Left kidney (tissue), 2 donors: ENCODE measurements around the gene SYNPO2. TPM values are rescaled to one million over a fixed set of nuclear protein-coding genes. Genes with fewer than 3 reads are reported as not detected.
"Not testable (repeated sequence)": the region's sequence is repeated elsewhere in the genome, so short reads cannot be mapped to it uniquely, and the experiment has no call there.

Experiments
- DNase-seq: peaks from one replicate; pipeline ENCODE4 v3.0.0-alpha.2; 2013
- polyA plus RNA-seq: library from polyadenylated mRNA; unstranded; fragments of 120-200 nt; gene quantifications from one replicate; pipeline ENCODE4 v1.2.1, GENCODE V29; 2013; ENCODE audit not compliant: insufficient read length

Gene SYNPO2
- polyA plus RNA-seq, 1 donor: 14.3 TPM

DNA sequence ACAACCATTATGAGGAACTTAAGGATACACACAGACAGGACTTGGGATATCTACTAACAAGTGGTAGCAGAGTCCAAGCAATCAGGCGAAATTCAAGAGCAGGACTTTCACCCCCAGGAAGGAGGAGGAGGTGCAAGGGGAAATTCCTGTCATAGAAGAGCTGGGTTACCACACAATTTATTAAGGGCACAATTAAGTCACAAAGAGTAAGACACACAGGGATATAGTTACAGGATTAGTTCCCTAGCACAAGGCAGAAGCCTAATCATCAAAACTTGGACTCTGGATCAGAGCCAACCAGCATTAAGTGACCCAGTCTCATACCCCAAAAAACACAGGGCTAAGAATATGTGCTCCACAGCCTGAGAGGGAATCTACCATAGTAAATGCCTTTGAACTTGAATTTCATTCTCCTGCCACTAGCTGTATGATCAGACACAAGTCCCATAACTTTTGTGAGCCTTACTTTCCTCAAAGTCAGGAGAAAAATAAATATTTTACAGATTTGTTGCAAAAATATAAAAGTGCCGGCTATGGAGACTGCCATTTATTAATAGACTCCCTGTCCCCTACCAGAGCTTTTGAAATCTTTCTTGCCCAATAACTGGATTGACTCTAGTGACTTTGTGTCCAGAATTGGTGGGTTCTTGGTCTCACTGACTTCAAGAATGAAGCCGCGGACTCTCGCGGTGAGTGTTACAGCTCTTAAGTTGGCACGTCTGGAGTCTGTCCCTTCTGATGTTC is 87.0 kb downstream of the SYNPO2 start:
- no peak for DNase-seq

DNA sequence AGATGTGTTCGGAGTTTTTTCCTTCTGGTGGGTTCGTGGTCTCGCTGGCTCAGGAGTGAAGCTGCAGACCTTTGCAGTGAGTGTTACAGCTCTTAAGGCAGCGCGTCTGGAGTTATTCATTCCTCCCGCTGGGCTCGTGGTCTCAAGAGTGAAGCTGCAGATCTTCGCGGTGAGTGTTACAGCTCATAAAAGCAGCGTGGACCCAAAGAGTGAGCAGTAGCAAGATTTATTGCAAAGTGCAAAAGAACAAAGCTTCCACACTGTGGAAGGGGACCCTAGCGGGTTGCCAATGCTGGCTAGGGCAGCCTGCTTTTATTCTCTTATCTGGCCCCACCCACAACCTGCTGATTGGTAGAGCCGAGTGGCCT is 87.5 kb downstream of the SYNPO2 start:
- not testable (repeated sequence) for DNase-seq

DNA sequence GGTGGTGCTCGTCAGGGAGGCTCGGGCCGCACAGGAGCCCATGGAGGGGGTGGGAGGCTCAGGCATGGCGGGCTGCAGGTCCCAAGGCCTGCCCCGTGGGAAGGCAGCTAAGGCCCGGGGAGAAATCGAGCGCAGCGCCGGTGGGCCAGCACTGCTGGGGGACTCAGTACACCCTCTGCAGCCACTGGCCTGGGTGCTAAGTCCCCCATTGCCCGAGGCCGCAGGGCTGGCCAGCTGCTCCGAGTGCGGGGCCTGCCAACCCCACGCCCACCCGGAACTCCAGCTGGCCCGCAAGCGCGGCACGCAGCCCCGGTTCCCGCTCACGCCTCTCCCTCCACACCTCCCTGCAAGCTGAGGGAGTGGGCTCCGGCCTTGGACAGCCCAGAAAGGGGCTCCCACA is 88.4 kb downstream of the SYNPO2 start:
- not testable (repeated sequence) for DNase-seq

DNA sequence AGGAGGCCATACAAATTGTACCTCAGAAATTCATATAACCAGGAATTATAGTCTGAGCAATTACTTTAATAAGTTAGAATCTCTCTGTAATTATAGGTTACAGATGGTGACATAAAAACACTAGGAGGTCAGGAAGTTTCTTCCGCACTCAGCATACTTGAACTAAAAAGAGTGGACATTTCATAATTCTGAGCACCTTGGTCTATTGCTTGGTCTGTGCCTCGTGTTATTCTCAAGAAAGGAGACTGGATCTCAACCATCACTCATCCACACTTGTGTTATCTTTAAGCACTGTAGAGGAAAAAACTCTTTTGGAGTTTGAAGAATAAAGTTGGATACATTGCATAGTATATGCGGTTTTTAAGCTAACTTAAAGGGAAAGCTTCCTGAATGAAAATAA is 91.1 kb downstream of the SYNPO2 start:
- no peak for DNase-seq

DNA sequence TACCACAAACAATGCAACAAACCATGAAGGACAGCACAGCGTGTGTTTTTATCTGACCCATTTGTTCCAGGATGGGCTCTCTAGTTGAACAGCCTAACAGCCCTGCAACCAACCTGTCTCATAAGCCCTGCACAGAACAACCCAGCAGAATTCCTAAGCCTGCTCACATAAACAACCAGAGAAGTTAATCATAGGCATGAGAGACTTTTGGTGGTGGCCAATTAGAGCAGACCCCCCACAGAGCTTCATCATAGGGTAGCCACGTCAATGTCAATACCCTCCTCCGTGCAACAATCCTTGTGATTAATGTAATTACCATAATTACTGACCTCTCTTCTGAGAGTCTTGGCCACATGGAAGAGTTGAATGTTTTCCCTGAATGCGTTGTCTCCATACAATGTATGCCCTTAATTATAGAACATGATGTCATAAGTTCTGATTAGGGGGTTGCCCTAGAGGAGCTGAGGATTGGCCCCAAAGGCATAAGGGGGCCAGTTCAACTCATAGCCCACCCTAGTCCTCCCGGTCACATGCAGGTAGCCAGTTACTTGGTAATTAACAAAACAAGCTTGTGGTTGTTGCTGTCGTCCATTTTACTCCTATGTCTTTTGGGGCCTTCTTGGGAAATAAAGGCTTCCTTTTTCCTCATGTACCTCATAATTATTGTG is 92.7 kb downstream of the SYNPO2 start:
- no peak for DNase-seq

DNA sequence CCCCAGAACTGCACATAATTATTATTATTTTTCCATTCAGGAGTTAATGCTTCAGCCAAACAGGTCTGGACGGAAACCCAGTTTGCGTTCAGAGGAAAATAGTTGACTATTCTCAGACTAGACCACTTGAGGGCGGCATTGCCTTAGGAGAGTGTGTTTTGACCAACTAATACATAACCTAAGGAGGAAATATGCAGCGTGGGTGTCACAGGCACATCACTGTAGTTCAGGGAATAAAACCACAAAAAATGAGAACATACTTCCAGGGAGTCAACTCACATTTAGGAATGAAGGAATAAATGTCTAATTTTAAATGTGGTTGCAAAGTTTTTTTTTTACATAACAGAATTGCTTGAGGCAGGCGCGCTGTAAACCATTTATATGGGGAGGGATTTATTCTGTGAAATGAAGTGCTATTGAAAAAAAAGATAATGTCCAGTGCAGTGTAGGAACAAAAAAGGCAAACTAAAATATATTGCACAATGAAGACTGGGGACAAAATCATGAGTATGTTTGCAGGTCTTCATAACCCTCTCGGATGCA is 93.3 kb downstream of the SYNPO2 start:
- peak; percentile 63 for DNase-seq

DNA sequence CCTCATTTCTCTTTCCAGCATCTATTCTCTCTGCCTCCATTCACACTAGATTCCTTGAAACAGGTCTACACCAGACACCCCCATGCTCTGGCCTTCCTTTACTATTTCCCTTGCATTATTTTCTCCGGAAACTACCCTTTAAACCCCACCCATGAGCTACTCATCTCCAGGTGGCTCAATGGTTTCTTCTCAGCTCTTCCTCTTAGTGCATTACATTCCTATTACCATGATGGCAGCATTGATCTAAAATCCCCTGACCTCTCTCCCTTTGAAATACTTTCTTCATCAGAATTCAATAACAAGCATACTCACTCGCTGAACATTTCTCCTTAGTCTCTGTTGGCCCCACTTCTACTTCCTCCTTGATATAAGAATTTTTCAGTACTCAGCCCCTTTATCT is 94.6 kb downstream of the SYNPO2 start:
- DNase-seq: no peak

DNA sequence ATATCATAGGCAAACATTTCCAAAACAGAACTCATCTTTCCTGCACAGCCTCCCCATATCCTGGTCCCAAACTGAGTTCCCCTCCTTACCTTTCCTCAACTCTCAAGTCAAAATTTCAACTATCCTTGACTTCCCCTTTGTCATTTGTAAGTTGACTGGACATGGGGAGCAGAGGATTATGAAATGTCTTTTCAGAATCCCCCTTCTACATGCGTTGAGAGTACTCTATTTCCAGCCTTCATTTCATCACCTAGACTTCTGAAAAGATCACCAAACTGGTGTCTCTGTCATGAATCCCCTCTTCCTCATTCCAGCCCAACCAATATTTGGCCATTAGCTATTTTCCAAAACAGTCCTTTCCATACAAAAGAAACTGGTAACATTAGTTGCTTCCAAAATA is 95.2 kb downstream of the SYNPO2 start:
- no peak for DNase-seq

DNA sequence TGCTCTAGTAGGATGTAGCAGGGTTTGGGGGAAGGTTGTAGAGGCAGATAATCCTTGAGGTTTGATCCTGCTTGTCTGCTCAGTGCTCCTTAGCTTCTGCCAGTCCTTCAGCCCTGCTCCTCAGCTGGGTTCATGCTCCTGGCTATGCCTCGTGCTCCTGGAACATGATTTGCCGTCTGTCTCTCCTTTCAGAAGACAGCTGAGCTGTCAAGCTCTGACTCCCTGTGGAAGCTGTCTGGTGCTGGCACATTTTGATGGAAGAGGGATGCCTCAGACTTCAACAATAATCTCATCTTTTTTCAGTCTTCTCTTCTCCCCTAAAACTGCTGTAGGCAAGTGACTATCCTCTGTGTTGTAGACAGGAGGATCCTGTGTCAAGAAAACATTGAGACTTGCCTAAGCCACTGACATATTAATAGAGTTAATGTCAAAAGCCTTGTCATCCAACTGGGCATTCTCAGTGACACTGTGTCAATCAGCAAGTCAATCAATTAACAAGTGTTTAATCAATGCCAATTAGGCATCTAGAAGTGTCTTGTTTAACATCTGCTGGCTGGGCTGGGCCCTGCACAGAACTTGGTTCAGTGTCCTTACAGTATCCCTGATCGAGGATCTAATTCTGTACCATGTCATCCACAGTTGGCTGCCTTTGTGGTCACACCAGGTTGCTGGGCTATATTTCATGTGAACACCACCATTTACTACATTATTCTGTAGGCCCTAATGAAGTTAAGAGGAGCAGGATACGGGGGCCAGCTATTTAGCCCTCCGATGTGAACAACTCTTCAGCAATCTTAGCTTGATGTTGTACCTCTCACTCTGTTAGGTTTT is 96.7 kb downstream of the SYNPO2 start:
- no peak for DNase-seq

DNA sequence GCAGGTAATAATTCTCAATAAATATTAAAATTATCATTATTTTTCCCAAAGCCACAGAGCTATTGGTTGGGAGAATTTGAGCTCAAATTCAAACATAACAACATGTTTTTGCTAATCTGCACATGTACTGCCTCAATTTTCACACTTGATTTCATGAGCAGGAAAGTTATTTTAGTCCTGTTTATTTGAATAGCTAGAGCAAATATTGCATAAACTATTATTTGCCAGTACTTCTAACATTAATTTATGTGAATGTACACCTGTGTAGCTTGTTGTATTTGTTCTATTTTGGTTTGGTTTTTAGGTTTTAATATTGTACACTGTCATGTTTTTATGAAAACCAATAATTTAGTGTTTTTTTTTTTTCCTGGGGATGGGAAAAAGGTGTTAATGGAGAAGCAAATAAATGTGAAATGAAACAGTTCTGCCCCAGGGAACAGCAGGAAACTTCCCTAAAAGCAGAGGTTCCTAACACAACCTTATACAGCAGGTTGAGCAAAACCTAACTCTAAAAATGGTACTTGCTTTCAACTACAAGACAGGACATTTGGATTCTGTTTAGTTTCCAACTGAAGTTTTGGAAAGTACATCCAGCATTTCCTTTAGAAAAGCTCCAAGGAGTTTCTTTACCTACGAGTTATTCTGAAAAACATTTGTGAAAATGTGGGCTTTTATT is 99.4 kb downstream of the SYNPO2 start:
- no peak for DNase-seq

DNA sequence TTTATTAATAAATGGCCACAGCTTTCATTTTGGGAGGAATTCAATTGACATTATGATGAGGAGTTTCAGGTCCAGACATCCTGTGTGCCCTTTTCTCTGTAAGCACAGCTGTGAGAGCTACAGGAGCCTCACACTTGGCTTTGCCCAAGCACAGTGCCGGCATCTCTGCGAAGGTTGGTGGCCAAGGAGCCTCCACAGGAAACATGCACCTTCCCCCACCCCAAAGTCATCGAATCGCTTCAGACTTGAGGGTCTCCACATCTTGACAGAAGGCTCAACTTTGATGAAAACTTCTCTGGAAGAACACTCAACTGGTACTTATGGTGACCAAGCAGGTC is 100.0 kb downstream of the SYNPO2 start:
- no peak for DNase-seq

DNA sequence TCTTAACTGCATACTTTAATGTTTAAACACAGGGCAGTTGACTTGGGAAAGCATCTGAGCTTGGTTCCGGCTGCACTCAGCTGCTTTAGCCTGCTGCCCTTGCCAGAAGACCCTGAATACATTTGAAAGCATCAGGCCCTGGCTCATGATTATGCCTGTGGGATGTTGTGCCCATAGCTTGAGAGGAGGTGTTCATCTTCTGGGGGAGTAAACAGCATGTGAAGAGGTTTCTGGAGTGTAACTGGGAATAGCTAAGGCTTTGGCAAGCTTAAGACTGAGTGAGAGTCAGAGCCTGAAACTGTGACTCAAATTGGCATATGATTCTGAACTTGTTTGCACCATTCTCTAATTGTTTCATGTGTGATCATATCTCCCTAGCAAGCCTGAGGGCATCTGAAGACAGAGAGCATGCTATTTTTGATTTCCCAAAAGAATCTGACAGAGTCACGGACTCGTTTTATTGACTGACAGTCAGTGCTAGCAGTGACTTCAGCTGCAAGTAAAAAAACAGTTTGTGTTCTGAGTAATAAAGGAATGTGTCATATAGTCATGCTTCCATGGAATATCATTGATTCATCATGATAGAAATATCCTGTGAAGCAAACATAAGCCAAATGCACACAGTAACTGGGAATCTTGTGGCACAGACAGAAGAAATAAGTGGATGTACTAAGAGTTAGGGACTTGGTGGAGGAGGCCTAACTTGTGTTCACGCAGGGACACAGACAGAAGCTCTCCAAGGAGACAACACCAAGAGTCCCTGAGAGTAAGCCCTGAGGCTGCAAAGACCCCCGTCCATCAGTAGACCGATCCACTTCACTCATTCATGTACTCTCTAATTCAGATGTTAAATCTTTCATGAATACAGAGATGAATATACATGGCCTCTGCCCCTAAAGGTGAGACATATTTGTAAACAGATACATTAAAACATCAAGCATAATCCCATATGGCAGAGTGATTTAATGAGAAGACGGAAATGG is 100.7 kb downstream of the SYNPO2 start:
- DNase-seq: no peak

DNA sequence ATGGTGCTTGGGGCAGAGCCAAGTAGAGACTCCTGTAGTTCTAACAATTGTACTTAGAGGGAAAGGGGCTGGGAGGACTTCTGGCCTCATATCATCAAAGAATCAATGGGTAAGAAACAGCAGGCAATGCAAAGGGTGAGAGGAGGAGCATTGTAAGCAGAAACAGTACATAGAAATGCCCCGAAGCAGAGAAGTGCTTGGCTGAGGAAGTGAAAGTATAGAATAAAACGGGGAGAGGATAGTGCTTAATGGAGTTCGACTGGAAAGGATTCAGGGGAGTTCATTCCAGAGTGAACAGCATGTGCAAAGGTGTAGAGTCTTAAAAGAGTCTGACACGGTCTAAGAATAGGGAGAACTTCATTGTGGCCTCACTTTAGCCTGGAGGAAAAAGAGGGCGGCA is 103.0 kb downstream of the SYNPO2 start:
- DNase-seq: no peak

DNA sequence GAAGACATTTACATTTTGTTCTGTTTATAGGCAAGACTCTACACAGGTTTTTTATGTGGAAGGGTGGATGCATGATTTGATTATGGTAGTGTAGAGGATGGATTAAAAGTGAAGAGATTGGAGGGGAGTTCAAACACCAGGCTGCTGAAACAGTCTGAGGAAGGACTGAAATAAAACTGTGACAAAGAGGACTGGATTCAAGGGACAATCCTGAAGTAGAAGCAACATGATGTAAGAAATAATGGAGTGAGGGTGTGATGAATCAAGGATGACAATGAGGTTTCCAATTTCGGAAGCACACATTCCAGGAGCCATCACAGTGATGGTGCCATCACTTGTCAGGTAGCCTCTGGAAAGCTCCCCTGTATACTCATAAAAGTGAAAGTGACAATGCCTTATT is 103.5 kb downstream of the SYNPO2 start:
- no peak for DNase-seq

DNA sequence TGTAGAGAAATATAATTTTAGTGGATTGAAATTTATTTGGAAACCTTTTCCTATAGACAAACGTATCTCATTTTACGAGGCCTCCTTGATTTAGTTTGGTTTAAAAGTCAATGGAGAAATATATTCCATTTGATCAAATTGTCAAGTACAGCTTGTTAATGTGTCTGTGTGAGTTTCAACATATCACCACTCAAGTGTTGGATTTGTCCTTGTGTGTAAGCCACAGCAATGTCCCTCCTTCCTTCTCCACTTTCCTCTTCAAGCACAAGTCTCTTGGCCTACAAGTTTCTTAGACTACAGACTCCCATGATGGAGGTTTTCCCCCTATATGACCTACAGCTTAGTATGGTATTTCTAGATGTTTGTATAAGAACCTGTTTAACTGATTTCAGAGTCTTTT is 104.7 kb downstream of the SYNPO2 start:
- no peak for DNase-seq

DNA sequence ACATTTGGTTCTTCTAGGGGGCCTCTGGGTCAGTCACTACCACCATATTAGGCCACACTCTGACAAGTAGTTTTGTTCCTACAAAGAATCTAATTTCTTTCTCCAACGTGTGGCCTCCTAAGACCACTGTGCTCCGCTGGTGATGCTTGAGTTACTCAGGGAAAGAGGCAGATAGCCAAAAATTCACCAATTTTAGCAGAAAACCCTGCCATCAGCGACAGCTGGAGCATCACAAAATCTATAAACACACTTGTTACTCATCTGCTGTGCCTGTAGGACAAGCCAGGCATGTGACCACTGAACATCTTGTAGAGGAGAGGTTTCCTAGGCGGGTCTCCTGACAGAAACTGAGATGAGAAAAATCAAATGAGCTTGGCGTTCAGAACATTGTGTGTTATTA is 105.4 kb downstream of the SYNPO2 start:
- DNase-seq: no peak

DNA sequence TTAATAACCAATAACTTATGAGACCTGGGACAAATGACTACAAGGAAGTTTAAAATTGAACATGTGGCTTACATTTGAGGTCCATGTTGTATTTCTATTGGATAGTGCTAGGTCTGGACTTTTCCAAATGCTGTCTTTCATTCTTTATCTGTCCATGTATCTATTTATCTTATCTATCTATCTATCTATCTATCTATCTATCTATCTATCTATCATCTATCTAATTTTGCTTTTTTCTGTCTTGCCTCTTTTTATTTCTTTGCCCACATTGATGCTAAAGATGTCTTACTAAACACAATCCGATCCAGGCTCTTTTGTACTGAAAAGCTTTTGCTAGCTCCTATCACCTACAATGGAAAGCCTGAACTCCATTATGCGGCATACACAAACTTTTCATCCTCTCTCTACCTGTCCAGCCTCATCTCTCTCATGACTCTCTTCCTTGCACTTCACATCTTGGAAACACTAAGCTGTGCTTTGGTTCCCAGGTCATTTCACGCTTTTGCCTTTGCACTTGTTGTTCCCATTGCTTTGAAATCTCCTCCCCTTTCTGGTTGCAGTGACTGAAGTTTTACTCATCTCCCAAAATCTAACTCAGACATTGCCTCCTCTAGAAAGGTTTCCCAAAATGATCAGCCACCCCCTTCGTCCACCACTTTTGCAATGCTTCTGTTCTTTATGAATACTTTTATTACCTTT is 107.2 kb downstream of the SYNPO2 start:
- DNase-seq: no peak

DNA sequence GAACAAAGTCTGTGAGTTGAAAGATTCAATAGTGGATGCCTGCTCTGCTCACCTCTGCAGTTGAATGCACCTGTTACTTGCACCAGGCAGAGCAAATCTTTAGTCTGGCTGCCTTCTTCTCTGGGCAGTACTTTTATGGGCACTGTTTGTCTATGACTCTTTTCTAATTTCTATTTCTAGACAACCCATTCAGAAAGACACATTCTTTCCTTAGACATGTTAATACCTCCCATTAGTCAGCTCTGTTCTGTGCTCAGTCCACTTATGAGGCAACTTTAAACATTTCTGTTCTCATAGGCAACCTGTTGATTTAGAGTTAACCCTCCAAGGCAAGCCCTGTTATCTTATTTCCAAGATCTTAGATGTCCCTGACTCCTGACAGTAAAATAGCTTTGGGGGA is 108.9 kb downstream of the SYNPO2 start:
- DNase-seq: no peak

DNA sequence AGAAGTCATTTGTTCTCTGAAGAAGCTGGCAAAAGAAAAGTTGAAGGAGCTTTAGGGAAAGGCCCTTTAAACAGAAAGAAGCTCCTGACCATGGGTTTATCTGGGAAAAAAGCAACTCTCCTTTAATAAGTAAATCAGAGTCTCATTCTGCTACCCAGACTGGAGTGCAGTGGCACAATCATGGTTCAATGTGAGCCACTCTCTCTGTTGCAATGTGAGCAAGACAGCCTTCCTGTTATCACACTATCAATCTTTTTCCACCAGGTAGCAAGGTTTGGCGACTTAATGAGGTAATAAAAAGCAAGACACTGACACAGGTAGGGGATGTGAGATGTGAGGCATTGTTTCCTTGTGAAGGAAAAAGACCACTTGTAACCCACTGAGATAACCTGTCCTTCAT is 111.3 kb downstream of the SYNPO2 start:
- no peak for DNase-seq

DNA sequence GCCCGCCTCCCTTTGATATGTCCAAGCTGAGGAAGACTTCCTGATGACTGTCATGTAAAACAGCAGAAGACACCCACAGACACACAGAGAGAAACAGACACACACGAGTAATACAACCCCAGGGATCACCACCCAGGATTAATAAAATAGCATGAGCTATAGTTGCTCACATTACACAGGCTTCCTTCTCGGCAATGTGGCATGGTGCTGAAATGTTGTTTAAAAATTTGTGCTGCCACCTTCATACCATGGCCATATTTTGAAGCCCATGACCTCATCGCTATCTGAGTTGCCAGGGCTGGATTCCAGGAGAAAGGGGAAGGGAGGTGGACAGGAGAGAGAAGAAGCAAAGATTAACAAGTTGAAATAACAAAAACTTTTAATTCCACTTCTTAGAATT is 111.7 kb downstream of the SYNPO2 start:
- DNase-seq: no peak

DNA sequence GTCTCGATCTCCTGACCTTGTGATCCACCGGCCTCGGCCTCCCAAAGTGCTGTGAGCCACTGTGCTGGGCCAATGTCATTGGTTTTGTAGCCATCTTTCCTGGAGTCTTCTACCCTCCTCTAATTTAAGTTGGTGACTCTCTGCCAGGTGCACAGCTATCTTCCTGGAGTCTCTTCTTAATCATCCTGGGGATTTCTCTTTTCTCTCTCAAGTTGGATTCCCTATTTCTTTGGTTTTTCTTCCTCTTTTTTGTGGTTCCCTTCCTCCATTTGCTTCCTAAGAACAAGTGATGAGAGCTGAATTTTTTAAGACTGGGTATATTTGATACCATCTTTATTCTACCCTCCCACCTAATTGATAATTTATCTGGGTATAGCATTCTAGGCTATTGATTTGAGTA is 113.8 kb downstream of the SYNPO2 start:
- no peak for DNase-seq
